ENCODE measurements around the gene GFPT1. TPM values are rescaled to one million over a fixed set of nuclear protein-coding genes. Genes with fewer than 3 reads are reported as not detected.

Gene GFPT1
- total RNA-seq, 1 donor from 2014 or later: 52.7 TPM

DNA sequence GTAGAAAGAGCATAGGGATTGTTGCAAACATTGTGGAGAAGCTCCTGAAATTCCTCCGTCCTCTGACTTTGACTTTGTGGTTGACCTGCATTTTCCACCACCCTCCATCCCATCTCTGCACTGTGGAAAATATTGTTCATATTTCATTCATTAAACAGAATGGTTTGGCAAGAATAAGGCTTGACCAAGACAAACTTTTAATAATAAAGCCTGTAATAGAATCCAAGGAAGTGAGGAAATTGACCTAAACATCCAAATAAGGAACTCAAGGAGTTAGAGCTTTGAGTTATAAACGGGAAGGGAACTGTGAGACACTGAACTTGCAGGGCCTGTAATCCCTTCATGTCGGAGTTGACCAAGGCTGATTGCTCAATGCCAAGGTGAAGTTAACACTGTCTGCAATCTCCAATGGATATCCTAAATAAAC, 115.2 kb downstream of the GFPT1 start:
- Mint-ChIP-seq H3K4me1 (no peaks in the 10 kb centered on the region), H3K36me3 (no peaks in the 10 kb centered on the region), H3K4me3 (no peak overlapping the region), H3K9me3 (no peaks in the 10 kb centered on the region), H3K27me3 (ENCODE audit: low read depth) (peaks cover 30% of the 10 kb centered on the region), H3K27ac (no peak overlapping the region)
- TF ChIP-seq, protein P1, sequence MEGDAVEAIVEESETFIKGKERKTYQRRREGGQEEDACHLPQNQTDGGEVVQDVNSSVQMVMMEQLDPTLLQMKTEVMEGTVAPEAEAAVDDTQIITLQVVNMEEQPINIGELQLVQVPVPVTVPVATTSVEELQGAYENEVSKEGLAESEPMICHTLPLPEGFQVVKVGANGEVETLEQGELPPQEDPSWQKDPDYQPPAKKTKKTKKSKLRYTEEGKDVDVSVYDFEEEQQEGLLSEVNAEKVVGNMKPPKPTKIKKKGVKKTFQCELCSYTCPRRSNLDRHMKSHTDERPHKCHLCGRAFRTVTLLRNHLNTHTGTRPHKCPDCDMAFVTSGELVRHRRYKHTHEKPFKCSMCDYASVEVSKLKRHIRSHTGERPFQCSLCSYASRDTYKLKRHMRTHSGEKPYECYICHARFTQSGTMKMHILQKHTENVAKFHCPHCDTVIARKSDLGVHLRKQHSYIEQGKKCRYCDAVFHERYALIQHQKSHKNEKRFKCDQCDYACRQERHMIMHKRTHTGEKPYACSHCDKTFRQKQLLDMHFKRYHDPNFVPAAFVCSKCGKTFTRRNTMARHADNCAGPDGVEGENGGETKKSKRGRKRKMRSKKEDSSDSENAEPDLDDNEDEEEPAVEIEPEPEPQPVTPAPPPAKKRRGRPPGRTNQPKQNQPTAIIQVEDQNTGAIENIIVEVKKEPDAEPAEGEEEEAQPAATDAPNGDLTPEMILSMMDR (IDR thresholded peaks at IDR 0.05; ENCODE audit: unreplicated experiment): no peak
- DNase-seq (ENCODE audit: low spot score in 2 of 2, unreplicated experiment in 2 of 2): no peak

Other genes with a start within 250 kb of the GFPT1 start
- 31.9 to 35.6 TPM (median 34.7 TPM) in 3 replicates for gene NFU1, start 50.2 kb upstream of the GFPT1 start, total RNA-seq

Measured in mesothelial cell of epicardium (in vitro differentiated cells).